Body of pancreas (tissue), 4 donors: ENCODE data around the gene GRAMD1C.

Experiments used
- POLR2A ChIP-seq, 3 donors: fragments of 450-650 bp; IDR thresholded peaks; one replicate each; pipeline ENCODE4 v1.6.1; 2016; ENCODE audit warnings: antibody characterized with exemption in 3 of 3, mild to moderate bottlenecking in 2 of 3
- TF ChIP-seq, protein P1 (sequence below), 7 experiments: fragments of 450-650 bp in 4 of 7; fragments of 200-600 bp in 3 of 7; sonication (generic) in 3 of 7; IDR thresholded peaks; one replicate each; pipeline ENCODE4 v1.5.1; 2016 to 2019; ENCODE audit warnings: antibody characterized with exemption in 7 of 7

DNA sequence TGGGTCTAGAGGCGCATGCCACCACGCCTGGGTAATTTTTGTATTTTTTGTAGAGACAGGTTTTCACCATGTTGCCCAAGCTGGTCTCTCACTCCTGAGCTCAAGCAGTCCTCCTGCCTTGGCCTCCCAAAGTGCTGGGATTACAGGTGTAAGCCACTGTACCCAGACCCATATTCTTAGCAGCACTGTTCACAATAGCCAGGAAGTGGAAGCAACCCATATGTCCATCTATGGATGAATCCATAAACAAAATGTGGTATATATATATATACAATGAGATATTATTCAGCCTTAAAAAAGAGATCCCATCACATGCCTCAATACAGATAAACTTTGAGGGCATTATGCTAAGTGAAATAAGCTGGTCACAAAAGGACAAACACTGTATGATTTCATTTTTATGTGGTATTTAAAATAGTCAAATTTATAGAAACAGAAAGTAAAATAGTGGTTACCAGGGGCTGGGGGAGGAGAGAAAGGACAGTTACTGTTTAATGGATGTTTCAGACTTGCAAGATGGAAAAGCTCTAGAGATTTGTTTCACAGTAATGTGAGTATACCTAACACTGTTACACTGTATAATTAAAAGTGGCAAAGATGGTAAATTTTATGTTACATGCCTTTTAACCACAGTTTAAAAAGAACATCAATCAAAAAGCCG, 35.7 kb upstream of the GRAMD1C start:
- TF ChIP-seq, protein P1, sequence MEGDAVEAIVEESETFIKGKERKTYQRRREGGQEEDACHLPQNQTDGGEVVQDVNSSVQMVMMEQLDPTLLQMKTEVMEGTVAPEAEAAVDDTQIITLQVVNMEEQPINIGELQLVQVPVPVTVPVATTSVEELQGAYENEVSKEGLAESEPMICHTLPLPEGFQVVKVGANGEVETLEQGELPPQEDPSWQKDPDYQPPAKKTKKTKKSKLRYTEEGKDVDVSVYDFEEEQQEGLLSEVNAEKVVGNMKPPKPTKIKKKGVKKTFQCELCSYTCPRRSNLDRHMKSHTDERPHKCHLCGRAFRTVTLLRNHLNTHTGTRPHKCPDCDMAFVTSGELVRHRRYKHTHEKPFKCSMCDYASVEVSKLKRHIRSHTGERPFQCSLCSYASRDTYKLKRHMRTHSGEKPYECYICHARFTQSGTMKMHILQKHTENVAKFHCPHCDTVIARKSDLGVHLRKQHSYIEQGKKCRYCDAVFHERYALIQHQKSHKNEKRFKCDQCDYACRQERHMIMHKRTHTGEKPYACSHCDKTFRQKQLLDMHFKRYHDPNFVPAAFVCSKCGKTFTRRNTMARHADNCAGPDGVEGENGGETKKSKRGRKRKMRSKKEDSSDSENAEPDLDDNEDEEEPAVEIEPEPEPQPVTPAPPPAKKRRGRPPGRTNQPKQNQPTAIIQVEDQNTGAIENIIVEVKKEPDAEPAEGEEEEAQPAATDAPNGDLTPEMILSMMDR (IDR thresholded peaks at IDR 0.05) = no peak
- TF ChIP-seq POLR2A (IDR thresholded peaks at IDR 0.05) = no peak
